ENCODE measurements around the gene SERPINA4.

The SERPINA4 gene

GRCh38 chr14:94571395-94571794 is 10.2 kb downstream of the SERPINA4 start (continued):
- TF ChIP-seq MYNN (tag by site-specific recombination; IDR thresholded peaks at IDR 0.05; ENCODE audit: borderline replicate concordance): no peak
- no peak for TF ChIP-seq ZNF555 (tag by site-specific recombination; conservative IDR thresholded peaks at IDR 0.05)
- TF ChIP-seq GLIS1 (tag by site-specific recombination; IDR thresholded peaks at IDR 0.05): no peak

- CTCF ChIA-PET: interaction anchor here (1.2 kb wide), 1 partner anchor 85 kb away, joined by 3 read pairs; no protein-coding TSS in a partner anchor
- H3K4me3 ChIP-seq (ENCODE audit: low read depth, low read length): no peak overlapping the region
- no peak for TF ChIP-seq ZBTB21 (tag by site-specific recombination; IDR thresholded peaks at IDR 0.05)
- no peak for TF ChIP-seq ZNF561 (tag by site-specific recombination; IDR thresholded peaks at IDR 0.05; ENCODE audit: borderline replicate concordance)
- no peak for TF ChIP-seq ZNF529 (tag by site-specific recombination; IDR thresholded peaks at IDR 0.05; ENCODE audit: insufficient replicate concordance)
- TF ChIP-seq ZBTB26 (tag by site-specific recombination; optimal IDR thresholded peaks at IDR 0.05): no peak
- no peak for TF ChIP-seq ZNF19 (tag by site-specific recombination; IDR thresholded peaks at IDR 0.05; ENCODE audit: low read depth)
Observed at GRCh38 chr14:94571950-94572349, 10.7 kb downstream of the SERPINA4 start.

GRCh38 chr14:94572637-94573303 is 11.5 kb downstream of the SERPINA4 start:
- no peaks in the 10 kb centered on the region for H3K9me3 ChIP-seq (ENCODE audit: control insufficient read depth, insufficient read depth, low read depth, low read length)
- H3K4me3 ChIP-seq (ENCODE audit: low read depth, low read length): no peak overlapping the region
- TF ChIP-seq GLI4 (tag by site-specific recombination; IDR thresholded peaks at IDR 0.05): no peak
- no peaks in the 10 kb centered on the region for H3K36me3 ChIP-seq (ENCODE audit: control insufficient read depth in 2 of 2, insufficient read depth in 1 of 2, low read length in 2 of 2)
- no peak overlapping the region for H3K27ac ChIP-seq (ENCODE audit: extremely low read depth, low read depth, low read length)
- H3K4me1 ChIP-seq (ENCODE audit: control insufficient read depth, insufficient read depth, low read length): no peaks in the 10 kb centered on the region
- CTCF ChIA-PET: interaction anchor here (1.2 kb wide), 1 partner anchor 23 kb away, joined by 3 read pairs; no protein-coding TSS in a partner anchor
- POLR2A ChIA-PET: no interaction called here

More at GRCh38 chr14:94571950-94572349, 10.7 kb downstream of the SERPINA4 start:
- no peak overlapping the region for H3K27ac ChIP-seq (ENCODE audit: extremely low read depth, low read depth, low read length)
- H3K4me1 ChIP-seq (ENCODE audit: control insufficient read depth, insufficient read depth, low read length): no peaks in the 10 kb centered on the region
- POLR2A ChIA-PET: no interaction called here
- no peaks in the 10 kb centered on the region for H3K36me3 ChIP-seq (ENCODE audit: control insufficient read depth in 2 of 2, insufficient read depth in 1 of 2, low read length in 2 of 2)
- H3K9me3 ChIP-seq (ENCODE audit: control insufficient read depth, insufficient read depth, low read depth, low read length): no peaks in the 10 kb centered on the region

- Histone ChIP-seq H3K9me3 (ENCODE audit: control insufficient read depth, insufficient read depth, low read depth, low read length) (no peaks in the 10 kb centered on the region), H3K36me3 (ENCODE audit: control insufficient read depth in 2 of 2, insufficient read depth in 1 of 2, low read length in 2 of 2) (no peaks in the 10 kb centered on the region), H3K4me1 (ENCODE audit: control insufficient read depth, insufficient read depth, low read length) (no peaks in the 10 kb centered on the region), H3K4me3 (ENCODE audit: low read depth, low read length) (no peak overlapping the region), H3K27ac (ENCODE audit: extremely low read depth, low read depth, low read length) (no peak overlapping the region)
- ChIA-PET POLR2A (no interaction called here), CTCF (interaction anchor here (1.2 kb wide), 1 partner anchor 23 kb away, joined by 3 read pairs; no protein-coding TSS in a partner anchor)
- TF ChIP-seq PRDM4 (tag by site-specific recombination; IDR thresholded peaks at IDR 0.05) (no peak), ZNF449 (tag by site-specific recombination; IDR thresholded peaks at IDR 0.05) (no peak), ZNF394 (tag by site-specific recombination; IDR thresholded peaks at IDR 0.05; ENCODE audit: borderline replicate concordance) (no peak), KLF17 (tag by site-specific recombination; IDR thresholded peaks at IDR 0.05) (no peak)
Observed at GRCh38 chr14:94573475-94574277, 12.4 kb downstream of the SERPINA4 start.

Measured in HEK293 (cell line).